ENCODE data around the gene XPO4.

XPO4 gene

GRCh38 chr13:20729633-20730585, 172.6 kb downstream of the XPO4 start:
- Histone ChIP-seq H3K27me3 (ENCODE audit: control insufficient read depth, insufficient read depth, low read length) (no peaks in the 10 kb centered on the region), H3K4me3 (ENCODE audit: low read length) (no peak overlapping the region), H3K4me1 (ENCODE audit: control insufficient read depth, insufficient read depth, low read length) (no peaks in the 10 kb centered on the region), H3K36me3 (ENCODE audit: control insufficient read depth, insufficient read depth, low read length) (no peaks in the 10 kb centered on the region), H3K9ac (ENCODE audit: low read length) (no peak overlapping the region), H3K9me3 (ENCODE audit: control insufficient read depth, low read length) (no peaks in the 10 kb centered on the region)

- no peaks in the 10 kb centered on the region for H3K9me3 ChIP-seq (ENCODE audit: control insufficient read depth, low read length)
- H3K27me3 ChIP-seq (ENCODE audit: control insufficient read depth, insufficient read depth, low read length): no peaks in the 10 kb centered on the region
- H3K4me1 ChIP-seq (ENCODE audit: control insufficient read depth, insufficient read depth, low read length): no peaks in the 10 kb centered on the region
- H3K9ac ChIP-seq (ENCODE audit: low read length): no peak overlapping the region
- H3K4me3 ChIP-seq (ENCODE audit: low read length): no peak overlapping the region
- H3K36me3 ChIP-seq (ENCODE audit: control insufficient read depth, insufficient read depth, low read length): no peaks in the 10 kb centered on the region
These were observed 173.8 kb downstream of the XPO4 start for GRCh38 chr13:20728579-20729311.

- no peaks in the 10 kb centered on the region for H3K4me1 ChIP-seq (ENCODE audit: control insufficient read depth, insufficient read depth, low read length)
- no peaks in the 10 kb centered on the region for H3K9me3 ChIP-seq (ENCODE audit: control insufficient read depth, low read length)
- no peaks in the 10 kb centered on the region for H3K36me3 ChIP-seq (ENCODE audit: control insufficient read depth, insufficient read depth, low read length)
- no peaks in the 10 kb centered on the region for H3K27me3 ChIP-seq (ENCODE audit: control insufficient read depth, insufficient read depth, low read length)
- no peak overlapping the region for H3K9ac ChIP-seq (ENCODE audit: low read length)
- no peak overlapping the region for H3K4me3 ChIP-seq (ENCODE audit: low read length)
These were observed 174.7 kb downstream of the XPO4 start for GRCh38 chr13:20727856-20728255.

Measured in mucosa of stomach (tissue), 1 donor.